Retinal pigment epithelial cell (primary cell): Measurements from ENCODE around the gene CCR5AS.

Experiments used
- DNase-seq: peaks from one replicate; pipeline ENCODE4 v3.0.0-alpha.2; 2010; ENCODE audit warnings: low read depth
- H3K4me3 ChIP-seq: 2 replicates; pipeline ENCODE4 v1.5.1; 2011; ENCODE audit warnings: mild to moderate bottlenecking, low read length, control low read depth, moderate library complexity
- CTCF ChIP-seq: conservative IDR thresholded peaks from 2 replicates; pipeline ENCODE4 v1.5.1; 2011; ENCODE audit warnings: low read depth, low read length, control low read depth, inconsistent platforms

The CCR5AS gene

GRCh38 chr3:46416125-46416810 lies 9.4 kb upstream of the CCR5AS start:
- TF ChIP-seq CTCF, result no peak
- DNase-seq, result no peak
- no peak overlapping the region for H3K4me3 ChIP-seq

- no peak overlapping the region for H3K4me3 ChIP-seq
- no peak for TF ChIP-seq CTCF
- DNase-seq, result no peak
These were observed 7.9 kb upstream of the CCR5AS start for GRCh38 chr3:46414739-46415138.

GRCh38 chr3:46413951-46414350 lies 7.1 kb upstream of the CCR5AS start:
- no peak for DNase-seq
- TF ChIP-seq CTCF, result no peak
- H3K4me3 ChIP-seq, result no peak overlapping the region

GRCh38 chr3:46412786-46413298 lies 6.0 kb upstream of the CCR5AS start:
- DNase-seq, result no peak
- no peak for TF ChIP-seq CTCF
- no peak overlapping the region for H3K4me3 ChIP-seq

DNA sequence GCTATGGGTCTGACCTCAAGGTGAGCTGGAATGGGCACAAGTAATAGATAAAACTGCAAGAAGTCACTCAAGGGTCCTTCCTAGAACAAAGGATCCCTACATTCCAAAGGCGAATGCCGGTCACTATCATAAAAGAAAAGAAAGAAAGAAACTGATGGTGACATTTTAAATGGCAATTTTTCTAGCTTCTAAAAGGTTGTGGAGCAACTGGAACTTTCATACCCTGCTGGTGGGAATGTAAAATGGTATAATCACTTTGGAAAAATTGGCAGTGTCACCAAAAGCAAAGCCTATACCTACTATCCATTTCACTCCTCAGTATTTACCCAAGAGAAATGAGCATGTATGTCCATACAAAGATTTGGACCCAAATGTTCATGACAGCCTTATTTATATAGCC lies 4.4 kb upstream of the CCR5AS start:
- DNase-seq, result no peak
- TF ChIP-seq CTCF, result no peak

GRCh38 chr3:46410669-46411068 lies 3.8 kb upstream of the CCR5AS start:
- no peak for DNase-seq
- no peak overlapping the region for H3K4me3 ChIP-seq
- TF ChIP-seq CTCF, result no peak

More for the DNA sequence above, 4.4 kb upstream of the CCR5AS start:
- no peak overlapping the region for H3K4me3 ChIP-seq
